ENCODE data around the gene TAS2R41.

TAS2R41 gene

GRCh38 chr7:143477501-143478150, at the start of gene TAS2R41:
TSS of gene TAS2R41 (plus strand) at chr7:143477873. CDS start at chr7:143477873, 0 bp downstream.
- no peak for DNase-seq

GRCh38 chr7:143429770-143430698, 47.6 kb upstream of the TAS2R41 start:
- no peak for DNase-seq

GRCh38 chr7:143431109-143431508, 46.6 kb upstream of the TAS2R41 start:
- no peak for DNase-seq

GRCh38 chr7:143433759-143434158, 43.9 kb upstream of the TAS2R41 start:
- DNase-seq: no peak

- no peak for DNase-seq
These were observed 43.0 kb upstream of the TAS2R41 start for GRCh38 chr7:143434660-143435059.

- no peak for DNase-seq
These were observed 42.4 kb upstream of the TAS2R41 start for GRCh38 chr7:143435266-143435665.

- DNase-seq: no peak
These were observed 41.2 kb upstream of the TAS2R41 start for GRCh38 chr7:143436325-143436946.

- no peak for DNase-seq
These were observed 40.1 kb upstream of the TAS2R41 start for GRCh38 chr7:143437578-143437977.

- DNase-seq: no peak
These were observed 37.8 kb upstream of the TAS2R41 start for GRCh38 chr7:143439866-143440265.

GRCh38 chr7:143443153-143443552, 34.5 kb upstream of the TAS2R41 start, which contains the start of gene TAS2R60:
TSS of gene TAS2R60 (plus strand) at chr7:143443453. CDS start at chr7:143443453, 0 bp downstream.
- no peak for DNase-seq

- DNase-seq: no peak
These were observed 33.5 kb upstream of the TAS2R41 start for GRCh38 chr7:143444063-143444782.

- no peak for DNase-seq
These were observed 32.9 kb upstream of the TAS2R41 start for GRCh38 chr7:143444785-143445184.

GRCh38 chr7:143447466-143447865, 30.2 kb upstream of the TAS2R41 start:
- DNase-seq: no peak

- DNase-seq: no peak
These were observed 29.2 kb upstream of the TAS2R41 start for GRCh38 chr7:143448429-143448828.

- DNase-seq: no peak
These were observed 27.9 kb upstream of the TAS2R41 start for GRCh38 chr7:143449793-143450192.

GRCh38 chr7:143451122-143451521, 26.6 kb upstream of the TAS2R41 start:
- no peak for DNase-seq

GRCh38 chr7:143451746-143452145, 25.9 kb upstream of the TAS2R41 start:
- no peak for DNase-seq

- DNase-seq: no peak
These were observed 25.2 kb upstream of the TAS2R41 start for GRCh38 chr7:143452495-143452894.

- no peak for DNase-seq
These were observed 23.5 kb upstream of the TAS2R41 start for GRCh38 chr7:143454091-143454680.

- DNase-seq: no peak
These were observed 22.2 kb upstream of the TAS2R41 start for GRCh38 chr7:143455491-143455890.

GRCh38 chr7:143455942-143456341, 21.7 kb upstream of the TAS2R41 start:
- DNase-seq: no peak

- DNase-seq: no peak
These were observed 20.5 kb upstream of the TAS2R41 start for GRCh38 chr7:143456992-143457793.

Data from 8988T (cell line).